ENCODE results near the gene THEM5. TPM values are rescaled to one million over a fixed set of nuclear protein-coding genes. Genes with fewer than 3 reads are reported as not detected.

Gene THEM5
- total RNA-seq, 1 donor from 2014 or later = not detected

GRCh38 chr1:151819976-151820623 is 33.4 kb downstream of the THEM5 start:
- no peak for DNase-seq (ENCODE audit: low read depth, low spot score)

DNA sequence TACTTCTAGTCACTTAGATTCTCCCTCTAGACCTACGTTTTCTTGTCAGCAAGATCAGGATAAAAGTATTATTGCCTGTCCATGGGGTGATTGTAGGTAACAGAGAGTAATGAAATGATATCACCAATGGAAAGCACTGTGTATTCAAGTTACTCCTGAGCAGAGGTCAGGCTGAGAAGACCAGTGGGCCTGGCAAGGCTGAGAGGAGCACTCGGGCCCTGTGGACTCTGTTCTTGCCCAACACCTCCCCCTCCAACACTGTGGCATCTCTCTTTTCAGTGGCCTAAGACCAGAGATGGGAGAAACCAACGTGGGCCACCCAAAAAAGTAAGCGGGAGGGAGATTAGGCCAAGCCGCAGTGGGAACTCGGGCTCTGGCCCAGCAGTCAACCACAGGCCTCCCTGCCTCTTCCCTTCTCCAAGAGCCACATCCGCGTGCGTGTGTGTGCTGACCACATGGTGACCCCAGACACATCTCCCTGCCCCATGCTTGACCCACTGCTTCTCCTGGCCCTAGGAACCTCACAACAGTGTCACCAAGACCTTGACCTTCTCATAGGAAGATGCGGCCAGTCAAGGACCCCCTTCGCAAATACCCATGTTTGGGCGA is 34.2 kb downstream of the THEM5 start:
- no peak for DNase-seq (ENCODE audit: low read depth, low spot score)

- DNase-seq (ENCODE audit: low read depth, low spot score) = no peak
Measured at GRCh38 chr1:151817353-151817730, 36.2 kb downstream of the THEM5 start.

- no peak for DNase-seq (ENCODE audit: low read depth, low spot score)
Measured at GRCh38 chr1:151816548-151817352, 36.8 kb downstream of the THEM5 start.

- DNase-seq (ENCODE audit: low read depth, low spot score) = no peak
Measured at GRCh38 chr1:151815716-151816327, 37.7 kb downstream of the THEM5 start.

DNA sequence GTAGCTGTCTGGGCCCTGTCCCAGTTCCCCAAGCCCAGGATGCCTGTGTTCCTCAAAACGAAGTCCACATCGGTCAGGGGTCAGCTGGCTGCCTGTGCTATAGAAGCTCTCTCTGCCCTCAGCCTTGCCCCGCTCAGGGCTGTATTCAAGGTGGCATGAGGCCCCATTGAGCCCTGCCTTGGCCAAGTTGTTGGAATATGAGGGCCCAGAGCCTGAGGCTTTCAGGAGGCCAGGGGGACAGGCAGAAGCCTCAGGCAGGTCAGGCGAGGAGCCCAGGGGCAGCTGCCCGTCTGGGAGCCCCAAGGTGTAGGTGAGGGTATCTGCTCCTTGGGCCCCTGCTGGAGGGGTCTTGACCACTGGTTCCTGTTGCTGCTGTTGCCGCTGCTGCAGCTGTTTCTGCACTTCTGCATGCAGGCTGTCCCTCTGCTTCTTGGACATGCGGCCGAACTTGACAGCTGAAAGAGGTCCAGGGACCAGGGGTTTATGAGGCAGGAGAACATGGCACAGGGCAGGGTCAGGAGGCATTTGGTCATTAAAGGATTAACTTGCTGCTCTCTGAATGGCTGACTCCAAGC is 38.5 kb downstream of the THEM5 start:
- no peak for DNase-seq (ENCODE audit: low read depth, low spot score)

DNA sequence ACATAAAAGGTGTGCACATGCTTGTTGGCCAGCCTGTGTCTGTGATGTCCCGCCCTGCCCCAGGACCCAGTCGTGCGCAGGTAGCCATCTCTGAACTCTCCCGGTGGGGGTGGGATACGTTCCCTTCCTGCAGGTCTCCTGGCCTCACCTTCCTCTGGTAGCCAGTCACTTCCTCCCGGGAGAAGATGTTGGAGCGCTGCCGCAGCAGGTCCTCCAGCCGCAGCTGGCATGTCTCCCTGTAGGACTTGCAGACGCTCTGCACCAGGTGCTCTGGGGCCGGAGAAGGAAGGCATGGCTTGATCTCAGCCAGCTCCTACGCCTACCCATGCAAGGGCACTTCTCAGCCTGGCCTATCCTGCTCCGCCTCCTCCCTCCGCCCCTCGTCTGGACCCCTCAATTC is 39.1 kb downstream of the THEM5 start:
- DNase-seq (ENCODE audit: low read depth, low spot score) = no peak

DNA sequence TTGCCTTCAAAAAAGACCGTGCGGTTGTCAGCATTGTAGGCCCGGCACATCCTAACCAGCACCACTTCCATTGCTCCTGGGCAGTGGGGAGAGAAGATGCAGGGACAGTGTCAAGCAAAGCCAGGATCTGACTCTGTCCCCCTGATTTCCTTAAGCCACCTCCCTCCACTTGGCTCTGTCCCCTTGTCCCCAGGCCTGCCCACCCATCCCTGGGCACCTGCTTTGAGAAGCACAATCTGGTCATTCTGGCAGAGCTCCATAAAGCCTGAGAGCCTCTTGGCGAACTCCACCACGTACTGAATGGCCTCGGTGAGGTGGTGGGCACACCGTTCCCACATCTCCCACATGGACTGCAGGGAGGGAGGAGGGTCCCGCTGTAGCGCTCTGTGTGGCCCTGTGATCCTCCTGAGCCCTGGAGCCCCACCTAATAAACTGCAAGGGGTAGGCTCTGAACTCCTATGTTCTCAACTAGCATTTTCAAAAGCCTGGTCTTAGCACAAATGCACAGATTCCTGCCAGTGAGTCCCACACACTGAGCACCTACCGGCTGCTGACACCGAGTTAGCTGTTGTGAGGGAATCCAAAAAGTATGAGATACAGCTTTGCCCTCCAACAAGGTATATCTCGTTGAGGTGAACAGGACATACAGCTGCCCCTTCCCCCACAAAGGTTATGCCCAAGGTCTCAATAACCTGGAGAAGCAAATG is 40.1 kb downstream of the THEM5 start:
- DNase-seq (ENCODE audit: low read depth, low spot score) = no peak

DNA sequence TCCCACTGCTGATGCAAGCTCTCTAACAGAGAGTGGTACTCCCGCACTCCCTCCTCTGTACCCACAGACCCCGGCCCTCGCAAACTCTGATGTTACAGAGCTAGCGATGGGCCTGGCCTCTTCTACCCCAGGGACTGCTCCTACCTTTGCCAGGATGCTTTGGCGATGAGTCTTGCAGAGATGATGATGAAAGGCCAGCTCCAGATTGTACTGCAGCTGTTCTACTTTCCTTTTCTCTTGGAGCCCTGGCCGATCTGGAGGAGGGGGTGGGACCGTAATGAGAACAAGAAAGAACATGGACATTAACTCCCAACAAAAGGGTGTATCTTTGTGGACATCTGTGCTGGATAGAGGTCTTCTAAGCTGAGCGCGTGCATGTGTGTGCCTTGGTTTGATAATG is 42.3 kb downstream of the THEM5 start:
- no peak for DNase-seq (ENCODE audit: low read depth, low spot score)

- no peak for DNase-seq (ENCODE audit: low read depth, low spot score)
Measured at GRCh38 chr1:151809985-151810556, 43.4 kb downstream of the THEM5 start.

- DNase-seq (ENCODE audit: low read depth, low spot score) = no peak
Measured at GRCh38 chr1:151809290-151809984, 44.1 kb downstream of the THEM5 start.

- no peak for DNase-seq (ENCODE audit: low read depth, low spot score)
Measured at GRCh38 chr1:151807766-151808165, 45.7 kb downstream of the THEM5 start.

- DNase-seq (ENCODE audit: low read depth, low spot score) = no peak
Measured at GRCh38 chr1:151807131-151807530, 46.4 kb downstream of the THEM5 start.

- no peak for DNase-seq (ENCODE audit: low read depth, low spot score)
Measured at GRCh38 chr1:151806170-151806569, 47.3 kb downstream of the THEM5 start.

- no peak for DNase-seq (ENCODE audit: low read depth, low spot score)
Measured at GRCh38 chr1:151805066-151805820, 48.3 kb downstream of the THEM5 start, which contains the start of gene LINGO4. TSS of gene LINGO4 (minus strand) at chr1:151805419. CDS start at chr1:151802704, 2,715 bp downstream.

DNA sequence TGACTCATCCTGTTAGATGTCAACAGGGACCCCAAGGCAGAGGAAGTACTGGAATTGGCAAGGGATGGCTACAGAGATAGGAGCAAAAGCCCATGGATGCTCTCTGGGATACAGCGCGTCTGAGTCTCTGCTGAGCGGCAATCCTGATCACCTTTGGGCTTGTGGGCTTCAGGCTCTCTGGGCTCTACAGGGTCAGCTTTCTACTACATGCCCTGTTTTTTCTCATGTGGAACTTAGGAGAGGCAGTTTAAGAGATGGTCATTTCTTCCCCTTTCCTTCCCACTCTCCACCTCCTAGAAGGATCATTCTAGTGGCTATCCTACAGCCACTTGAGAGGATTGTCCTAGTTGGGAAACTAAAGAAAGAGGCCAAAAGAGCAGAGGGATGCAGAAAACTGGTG is 49.6 kb downstream of the THEM5 start:
- DNase-seq (ENCODE audit: low read depth, low spot score) = no peak

- no peak for DNase-seq (ENCODE audit: low read depth, low spot score)
Measured at GRCh38 chr1:151803164-151803563, 50.3 kb downstream of the THEM5 start.

- DNase-seq (ENCODE audit: low read depth, low spot score) = no peak
Measured at GRCh38 chr1:151802372-151802771, 51.1 kb downstream of the THEM5 start.

- DNase-seq (ENCODE audit: low read depth, low spot score) = no peak
Measured at GRCh38 chr1:151801846-151802245, 51.7 kb downstream of the THEM5 start.

Measured in pulmonary artery endothelial cell (primary cell).